Measurements from ENCODE around the gene PLCH2. TPM values are rescaled to one million over a fixed set of nuclear protein-coding genes. Genes with fewer than 3 reads are reported as not detected.

PLCH2 gene
- total RNA-seq, 2 donors from 2014 or later, result 6.9 to 7.1 TPM

DNA sequence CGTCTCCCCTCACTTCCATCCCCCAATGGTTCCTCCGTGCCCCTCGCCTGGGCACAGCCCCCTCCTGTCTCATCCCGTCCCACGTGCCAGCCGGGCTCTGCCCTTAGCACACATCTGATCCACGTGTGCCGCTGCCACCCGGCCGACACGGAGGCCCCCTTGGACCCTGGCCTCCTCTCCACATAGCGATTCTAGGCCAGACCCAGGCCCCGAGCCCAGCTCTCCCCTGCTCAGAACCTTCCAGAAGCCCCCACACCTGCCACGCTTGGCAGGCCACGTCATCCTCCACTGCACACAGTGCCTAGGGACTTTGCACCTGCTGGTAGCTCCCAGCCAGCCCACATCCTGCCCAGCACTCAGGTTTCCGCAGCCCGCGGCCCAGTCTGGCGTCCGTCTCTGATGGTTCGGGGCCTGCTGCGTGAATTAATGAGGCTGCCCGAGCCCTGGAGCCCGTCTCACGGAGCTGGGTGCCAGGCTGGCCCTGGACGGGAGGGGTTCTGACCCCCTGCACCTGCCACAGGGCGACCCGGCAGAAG, 20.1 kb downstream of the PLCH2 start:
- DNase-seq (ENCODE audit: low spot score in 2 of 2), result no peak
- H3K9me3 Mint-ChIP-seq, result no peaks in the 10 kb centered on the region
- H3K36me3 Mint-ChIP-seq, result no peaks in the 10 kb centered on the region
- peak overlapping the region in 1 of 2 donors; percentile 69 for H3K27ac Mint-ChIP-seq
- peak in 1 of 2 donors; percentile 30 for ATAC-seq

DNA sequence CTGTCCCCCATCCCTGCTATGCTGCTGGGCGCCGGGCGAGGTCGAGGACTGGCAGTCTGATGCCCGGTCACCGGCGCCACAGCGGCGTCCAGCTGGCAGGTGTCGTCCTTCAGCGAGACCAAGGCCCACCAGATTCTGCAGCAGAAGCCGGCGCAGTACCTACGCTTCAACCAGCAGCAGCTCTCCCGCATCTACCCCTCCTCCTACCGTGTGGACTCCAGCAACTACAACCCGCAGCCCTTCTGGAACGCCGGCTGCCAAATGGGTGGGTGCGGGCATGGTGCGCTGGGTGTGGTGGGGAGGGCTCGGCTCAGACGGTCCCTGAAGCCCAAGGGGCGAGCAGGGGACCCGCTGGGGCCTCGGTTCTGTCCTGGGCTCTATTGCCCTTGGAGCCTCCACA, 20.7 kb downstream of the PLCH2 start:
- peak overlapping the region in 1 of 2 donors; percentile 69 for H3K27ac Mint-ChIP-seq
- H3K36me3 Mint-ChIP-seq, result no peaks in the 10 kb centered on the region
- ATAC-seq, result no peak
- H3K9me3 Mint-ChIP-seq, result no peaks in the 10 kb centered on the region
- no peak for DNase-seq (ENCODE audit: low spot score in 2 of 2)

GRCh38 chr1:2497891-2498290, 21.8 kb downstream of the PLCH2 start:
- ATAC-seq (no peak), DNase-seq (ENCODE audit: low spot score in 2 of 2) (no peak)
- H3K9me3 Mint-ChIP-seq, result no peaks in the 10 kb centered on the region
- no peaks in the 10 kb centered on the region for H3K36me3 Mint-ChIP-seq
- H3K27ac Mint-ChIP-seq, result no peak overlapping the region

DNA sequence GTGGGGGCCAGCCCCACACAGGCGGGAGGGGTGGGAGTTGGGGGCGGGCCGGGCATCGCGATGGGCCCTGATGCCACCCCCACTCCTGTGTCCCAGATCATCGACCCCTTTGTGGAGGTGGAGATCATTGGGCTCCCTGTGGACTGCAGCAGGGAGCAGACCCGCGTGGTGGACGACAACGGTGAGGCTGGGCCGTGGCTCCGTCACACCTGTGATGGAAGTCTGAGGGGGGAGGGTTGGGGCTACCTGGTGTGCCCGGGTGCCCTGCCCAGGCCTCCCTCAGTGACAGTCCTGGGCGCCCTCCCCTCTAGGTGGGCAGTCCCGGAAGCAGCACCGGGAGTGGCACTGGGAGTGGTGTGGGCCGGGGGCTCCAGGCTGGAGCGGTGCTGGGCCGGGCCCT, 22.6 kb downstream of the PLCH2 start:
- no peak for ATAC-seq
- no peak for DNase-seq (ENCODE audit: low spot score in 2 of 2)
- Mint-ChIP-seq H3K27ac (no peak overlapping the region), H3K9me3 (no peaks in the 10 kb centered on the region), H3K36me3 (no peaks in the 10 kb centered on the region)

GRCh38 chr1:2499260-2499659, 23.2 kb downstream of the PLCH2 start:
- ATAC-seq (no peak), DNase-seq (ENCODE audit: low spot score in 2 of 2) (no peak)
- Mint-ChIP-seq H3K27ac (no peak overlapping the region), H3K9me3 (no peaks in the 10 kb centered on the region), H3K36me3 (no peaks in the 10 kb centered on the region)

GRCh38 chr1:2499986-2500596, 24.0 kb downstream of the PLCH2 start:
- H3K36me3 Mint-ChIP-seq, result no peaks in the 10 kb centered on the region
- ATAC-seq (peak; percentile 6 to 35), DNase-seq (ENCODE audit: low spot score in 2 of 2) (no peak)
- H3K27ac Mint-ChIP-seq, result peak overlapping the region in 1 of 2 donors; percentile 79
- H3K9me3 Mint-ChIP-seq, result no peaks in the 10 kb centered on the region

DNA sequence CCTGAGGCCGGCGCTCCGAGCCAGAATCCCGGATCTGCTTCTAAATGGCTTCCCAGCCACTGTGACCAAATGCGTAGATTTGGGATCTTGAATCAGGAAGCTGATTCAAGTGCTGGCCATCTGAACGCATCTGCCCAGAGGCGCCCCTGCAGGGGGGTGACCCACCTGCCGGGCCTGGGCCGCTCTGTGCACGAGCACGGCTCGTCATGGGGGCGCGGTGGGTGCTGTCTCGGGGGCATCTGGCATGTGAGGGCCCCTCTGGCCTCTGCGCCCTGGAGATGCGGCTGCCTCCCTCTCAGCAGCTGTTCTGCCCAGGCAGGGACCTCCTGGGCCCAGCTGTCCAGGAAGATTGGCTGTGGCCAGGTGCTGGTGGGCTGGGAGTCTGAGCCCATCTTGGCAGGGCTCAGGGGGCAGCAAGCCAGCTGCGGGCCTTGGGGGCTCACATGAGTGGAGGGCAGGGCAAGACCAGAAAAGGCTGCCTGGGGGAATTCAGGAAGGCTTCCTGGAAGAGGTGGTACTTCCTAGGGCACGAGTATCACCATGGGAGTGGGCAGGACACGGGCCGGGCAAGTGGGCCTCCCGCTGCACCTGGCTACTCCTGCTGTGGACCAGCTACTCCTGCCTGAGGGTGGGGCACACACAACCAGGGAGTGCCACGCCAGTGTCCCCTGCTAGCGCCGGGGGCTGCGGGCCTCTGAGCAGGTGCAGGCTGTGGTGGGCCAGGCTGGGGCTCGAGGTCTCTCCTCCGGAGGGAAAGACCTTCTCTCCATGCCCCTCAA, 25.1 kb downstream of the PLCH2 start:
- no peaks in the 10 kb centered on the region for H3K9me3 Mint-ChIP-seq
- H3K27ac Mint-ChIP-seq, result peak overlapping the region in 1 of 2 donors; percentile 50
- no peaks in the 10 kb centered on the region for H3K36me3 Mint-ChIP-seq
- ATAC-seq (no peak), DNase-seq (ENCODE audit: low spot score in 2 of 2) (no peak)

DNA sequence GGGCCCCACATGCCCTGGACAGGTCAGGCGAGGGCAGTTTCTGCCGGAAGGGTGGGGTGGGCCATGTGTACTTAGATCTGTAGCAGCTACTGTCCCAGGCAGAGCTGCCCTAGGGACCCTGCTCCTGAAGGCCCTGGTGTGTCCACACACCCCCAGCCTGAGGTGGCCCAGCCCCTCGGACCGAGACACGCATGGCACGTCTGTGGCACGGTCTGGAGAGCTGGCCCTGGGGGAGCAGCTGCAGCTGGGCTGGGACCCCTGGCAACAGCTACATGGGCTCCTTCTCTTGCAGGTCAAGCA, 25.7 kb downstream of the PLCH2 start:
- ATAC-seq (no peak), DNase-seq (ENCODE audit: low spot score in 2 of 2) (no peak)
- Mint-ChIP-seq H3K27ac (no peak overlapping the region), H3K36me3 (no peaks in the 10 kb centered on the region), H3K9me3 (no peaks in the 10 kb centered on the region)

- ATAC-seq (no peak), DNase-seq (ENCODE audit: low spot score in 2 of 2) (no peak)
- no peak overlapping the region for H3K27ac Mint-ChIP-seq
- no peaks in the 10 kb centered on the region for H3K36me3 Mint-ChIP-seq
- no peaks in the 10 kb centered on the region for H3K9me3 Mint-ChIP-seq
Measured at GRCh38 chr1:2502210-2502609, 26.1 kb downstream of the PLCH2 start.

DNA sequence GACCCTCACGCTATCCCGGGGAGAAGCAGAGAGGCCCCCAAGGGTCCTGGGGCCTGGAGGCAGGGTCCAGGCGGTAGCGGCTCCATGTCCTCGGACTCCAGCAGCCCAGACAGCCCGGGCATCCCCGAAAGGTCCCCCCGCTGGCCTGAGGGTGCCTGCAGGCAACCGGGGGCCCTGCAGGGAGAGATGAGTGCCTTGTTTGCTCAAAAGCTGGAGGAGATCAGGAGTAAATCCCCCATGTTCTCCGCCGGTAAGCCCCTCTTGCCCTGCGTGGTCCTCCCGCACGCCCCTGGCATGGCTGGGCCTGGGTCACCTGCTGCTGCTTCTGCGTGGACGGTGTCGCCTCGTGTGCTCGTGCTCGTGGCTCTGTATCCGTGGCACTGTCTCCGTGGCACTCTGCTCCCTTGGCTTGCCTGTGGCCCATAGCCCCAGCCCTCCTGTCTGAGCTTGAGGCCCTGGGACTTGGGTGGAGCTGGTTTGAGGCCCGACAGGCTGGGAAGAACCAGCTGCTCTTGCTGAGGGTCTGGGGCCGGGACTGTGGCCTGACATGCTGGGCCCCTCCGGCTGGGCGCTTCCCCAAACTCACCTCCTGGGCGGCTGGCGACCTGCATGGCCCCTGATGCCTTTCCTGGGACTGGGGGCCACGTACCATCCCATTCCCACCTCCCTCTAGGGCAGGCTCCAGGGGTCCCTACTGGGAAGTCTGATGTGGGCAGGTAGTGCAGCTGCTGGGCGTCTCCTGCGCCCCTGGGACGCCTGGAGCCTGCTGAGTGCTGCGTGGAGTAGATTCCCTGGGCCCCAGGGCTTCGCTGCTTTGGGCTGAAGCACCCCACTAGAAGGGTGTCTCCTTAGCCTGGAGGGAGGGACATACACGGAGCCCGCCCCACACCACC, 26.8 kb downstream of the PLCH2 start:
- Mint-ChIP-seq H3K27ac (no peak overlapping the region), H3K9me3 (no peaks in the 10 kb centered on the region), H3K36me3 (no peaks in the 10 kb centered on the region)
- ATAC-seq (no peak), DNase-seq (ENCODE audit: low spot score in 2 of 2) (no peak)

DNA sequence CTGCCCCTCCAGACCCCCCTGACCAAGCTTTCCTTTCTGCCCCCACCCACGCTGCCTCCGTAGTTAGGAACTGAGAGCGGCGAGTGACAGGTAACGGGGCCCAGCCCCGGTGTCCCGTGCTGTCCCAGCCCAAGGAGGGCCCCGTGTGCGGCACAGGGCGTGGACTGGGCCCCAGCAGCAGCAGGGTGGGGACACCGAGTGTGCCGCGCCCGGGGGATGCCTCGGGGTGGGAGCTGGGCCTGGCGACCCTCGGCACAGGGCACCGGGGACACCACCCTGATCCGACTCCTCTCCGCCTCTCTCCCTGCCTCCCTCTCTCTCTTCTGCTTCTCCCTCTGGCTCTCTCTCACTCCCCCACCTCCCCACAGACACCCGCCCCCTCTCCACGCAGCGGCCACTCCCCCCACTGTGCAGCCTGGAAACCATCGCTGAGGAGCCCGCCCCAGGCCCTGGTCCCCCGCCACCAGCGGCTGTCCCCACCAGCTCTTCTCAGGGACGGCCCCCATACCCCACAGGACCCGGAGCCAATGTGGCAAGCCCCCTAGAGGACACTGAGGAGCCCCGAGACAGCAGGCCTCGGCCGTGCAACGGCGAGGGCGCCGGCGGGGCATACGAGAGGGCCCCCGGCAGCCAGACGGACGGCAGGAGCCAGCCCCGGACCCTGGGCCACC, 27.6 kb downstream of the PLCH2 start:
- Mint-ChIP-seq H3K27ac (peak overlapping the region in 1 of 2 donors; percentile 62), H3K36me3 (no peaks in the 10 kb centered on the region), H3K9me3 (no peaks in the 10 kb centered on the region)
- DNase-seq (ENCODE audit: low spot score in 2 of 2), result no peak
- ATAC-seq, result no peak

GRCh38 chr1:2504225-2504948, 28.3 kb downstream of the PLCH2 start:
- H3K36me3 Mint-ChIP-seq, result no peaks in the 10 kb centered on the region
- DNase-seq (ENCODE audit: low spot score in 2 of 2) (no peak), ATAC-seq (no peak)
- no peaks in the 10 kb centered on the region for H3K9me3 Mint-ChIP-seq
- peak overlapping the region; percentile 62 to 86 for H3K27ac Mint-ChIP-seq

DNA sequence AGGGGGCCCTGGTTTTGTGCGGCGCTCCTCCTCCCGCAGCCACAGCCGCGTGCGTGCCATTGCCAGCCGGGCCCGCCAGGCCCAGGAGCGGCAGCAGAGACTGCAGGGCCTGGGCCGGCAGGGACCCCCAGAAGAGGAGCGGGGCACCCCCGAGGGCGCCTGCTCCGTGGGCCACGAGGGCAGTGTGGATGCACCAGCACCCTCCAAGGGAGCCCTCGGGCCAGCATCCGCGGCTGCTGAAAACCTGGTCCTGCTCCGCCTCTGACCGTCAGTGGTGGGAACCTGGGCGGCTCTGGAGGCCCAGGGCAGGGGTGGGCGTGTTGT, 28.8 kb downstream of the PLCH2 start:
- Mint-ChIP-seq H3K36me3 (no peaks in the 10 kb centered on the region), H3K9me3 (no peaks in the 10 kb centered on the region), H3K27ac (no peak overlapping the region)
- no peak for DNase-seq (ENCODE audit: low spot score in 2 of 2)
- ATAC-seq, result no peak

- DNase-seq (ENCODE audit: low spot score in 2 of 2), result no peak
- H3K9me3 Mint-ChIP-seq, result no peaks in the 10 kb centered on the region
- peak in 1 of 2 donors; percentile 2 for ATAC-seq
- H3K27ac Mint-ChIP-seq, result peak overlapping the region in 1 of 2 donors; percentile 61
- no peaks in the 10 kb centered on the region for H3K36me3 Mint-ChIP-seq
Measured at GRCh38 chr1:2505461-2505994, 29.4 kb downstream of the PLCH2 start.

GRCh38 chr1:2506007-2506860, 30.1 kb downstream of the PLCH2 start:
- Mint-ChIP-seq H3K9me3 (no peaks in the 10 kb centered on the region), H3K27ac (peak overlapping the region in 1 of 2 donors; percentile 61), H3K36me3 (no peaks in the 10 kb centered on the region)
- peak in 1 of 2 donors; percentile 5 for ATAC-seq
- DNase-seq (ENCODE audit: low spot score in 2 of 2), result no peak
